ENCODE data around the gene RADIL.

The RADIL gene

DNA sequence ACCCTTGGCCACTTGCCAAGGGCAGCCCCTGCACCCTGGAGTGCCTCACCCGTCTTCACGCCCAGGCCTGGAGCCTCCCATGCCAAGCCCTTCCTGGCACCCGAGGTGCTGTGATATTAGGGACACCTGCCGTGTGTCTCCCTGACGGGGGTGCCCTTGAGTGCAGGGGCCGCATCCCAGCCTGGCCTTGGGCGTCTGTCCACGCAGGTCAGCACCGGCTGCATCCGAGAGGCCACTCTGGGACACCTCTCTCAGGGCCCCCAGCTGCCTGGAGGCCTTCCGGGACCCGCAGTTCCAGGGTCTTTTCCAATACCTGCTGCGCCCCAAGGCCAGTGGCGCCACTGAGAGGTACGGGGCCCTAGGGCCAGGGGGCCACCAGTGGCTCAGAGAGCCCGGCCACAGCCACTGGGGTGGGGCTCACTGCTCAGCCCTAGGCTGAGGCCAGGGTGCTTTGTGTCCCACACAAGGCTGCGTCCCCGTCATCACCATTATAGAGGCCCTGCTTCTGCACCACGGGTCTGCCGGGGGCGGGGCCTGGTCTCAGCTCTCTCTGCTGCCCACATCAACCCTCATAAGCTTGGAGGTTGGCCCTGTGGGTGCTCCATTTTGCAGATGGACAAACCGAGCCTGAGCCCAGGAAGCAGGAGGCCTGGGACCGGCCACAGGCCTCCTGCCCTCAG lies 95.4 kb downstream of the RADIL start:
- TF ChIP-seq ZFX (IDR thresholded peaks at IDR 0.05; ENCODE audit: borderline replicate concordance), result no peak
- TF ChIP-seq, protein P1, sequence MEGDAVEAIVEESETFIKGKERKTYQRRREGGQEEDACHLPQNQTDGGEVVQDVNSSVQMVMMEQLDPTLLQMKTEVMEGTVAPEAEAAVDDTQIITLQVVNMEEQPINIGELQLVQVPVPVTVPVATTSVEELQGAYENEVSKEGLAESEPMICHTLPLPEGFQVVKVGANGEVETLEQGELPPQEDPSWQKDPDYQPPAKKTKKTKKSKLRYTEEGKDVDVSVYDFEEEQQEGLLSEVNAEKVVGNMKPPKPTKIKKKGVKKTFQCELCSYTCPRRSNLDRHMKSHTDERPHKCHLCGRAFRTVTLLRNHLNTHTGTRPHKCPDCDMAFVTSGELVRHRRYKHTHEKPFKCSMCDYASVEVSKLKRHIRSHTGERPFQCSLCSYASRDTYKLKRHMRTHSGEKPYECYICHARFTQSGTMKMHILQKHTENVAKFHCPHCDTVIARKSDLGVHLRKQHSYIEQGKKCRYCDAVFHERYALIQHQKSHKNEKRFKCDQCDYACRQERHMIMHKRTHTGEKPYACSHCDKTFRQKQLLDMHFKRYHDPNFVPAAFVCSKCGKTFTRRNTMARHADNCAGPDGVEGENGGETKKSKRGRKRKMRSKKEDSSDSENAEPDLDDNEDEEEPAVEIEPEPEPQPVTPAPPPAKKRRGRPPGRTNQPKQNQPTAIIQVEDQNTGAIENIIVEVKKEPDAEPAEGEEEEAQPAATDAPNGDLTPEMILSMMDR (IDR thresholded peaks at IDR 0.05), result no peak
- no peak overlapping the region for H3K27ac ChIP-seq

DNA sequence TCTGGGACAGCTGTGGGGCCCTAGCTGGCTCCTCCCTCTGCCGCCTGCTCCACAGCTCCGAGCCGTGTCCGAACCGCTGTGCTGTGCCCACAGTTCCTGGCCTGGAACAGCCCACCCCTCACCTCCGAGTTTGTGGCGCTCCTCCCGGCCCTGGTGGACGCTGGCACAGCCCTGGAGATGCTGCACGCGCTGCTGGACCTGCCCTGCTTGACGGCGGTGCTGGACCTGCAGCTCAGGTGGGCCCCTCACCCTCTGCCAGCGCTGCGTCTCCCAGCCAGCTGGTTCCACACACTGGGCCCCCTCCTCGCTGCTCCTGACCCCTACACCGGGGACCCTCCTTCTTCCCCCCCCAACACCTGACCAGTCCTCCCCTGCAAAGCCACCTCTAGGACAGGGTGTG lies 96.0 kb downstream of the RADIL start:
- no peak overlapping the region for H3K27ac ChIP-seq
- TF ChIP-seq, protein P1 (IDR thresholded peaks at IDR 0.05), result no peak
- TF ChIP-seq ZFX (IDR thresholded peaks at IDR 0.05; ENCODE audit: borderline replicate concordance), result no peak

DNA sequence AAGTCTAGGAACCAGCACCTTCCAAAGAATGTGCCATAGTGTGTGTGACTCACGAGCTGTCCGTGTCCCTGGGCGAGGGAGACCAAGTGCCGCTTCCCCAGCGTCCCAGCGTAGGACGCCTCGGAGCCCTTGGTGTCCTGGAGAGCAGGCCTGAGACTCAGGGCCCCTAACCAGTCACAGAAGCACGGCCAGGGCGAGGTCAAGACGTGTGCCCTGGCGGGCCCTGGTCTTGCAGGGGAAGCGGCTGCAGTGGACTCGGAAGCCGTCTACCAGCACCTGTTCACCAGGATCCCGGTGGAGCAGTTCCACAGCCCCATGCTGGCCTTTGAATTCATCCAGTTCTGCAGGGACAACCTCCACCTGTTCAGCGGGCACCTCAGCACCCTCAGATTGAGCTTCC lies 97.5 kb downstream of the RADIL start:
- TF ChIP-seq ZFX (IDR thresholded peaks at IDR 0.05; ENCODE audit: borderline replicate concordance), result no peak
- TF ChIP-seq, protein P1 (IDR thresholded peaks at IDR 0.05), result no peak
- H3K27ac ChIP-seq, result no peak overlapping the region

DNA sequence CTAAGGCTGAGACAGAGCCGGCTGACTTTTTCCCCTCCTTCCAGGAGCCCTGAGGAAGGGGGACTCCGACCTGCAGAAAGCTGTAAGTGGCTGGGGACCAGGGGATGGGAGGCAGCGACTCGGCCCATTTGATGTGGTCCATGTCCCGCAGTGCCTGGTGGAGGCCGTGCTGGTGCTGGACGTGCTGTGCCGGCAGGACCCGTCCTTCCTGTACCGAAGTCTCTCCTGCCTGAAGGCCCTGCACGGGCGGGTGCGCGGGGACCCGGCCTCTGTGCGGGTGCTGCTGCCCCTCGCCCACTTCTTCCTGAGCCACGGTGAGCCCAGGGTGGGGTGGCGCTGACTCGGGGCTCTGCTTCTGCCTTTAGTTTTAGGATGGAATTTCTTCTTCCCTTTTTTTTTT lies 98.1 kb downstream of the RADIL start:
- no peak for TF ChIP-seq ZFX (IDR thresholded peaks at IDR 0.05; ENCODE audit: borderline replicate concordance)
- TF ChIP-seq, protein P1 (IDR thresholded peaks at IDR 0.05), result no peak
- no peak overlapping the region for H3K27ac ChIP-seq

DNA sequence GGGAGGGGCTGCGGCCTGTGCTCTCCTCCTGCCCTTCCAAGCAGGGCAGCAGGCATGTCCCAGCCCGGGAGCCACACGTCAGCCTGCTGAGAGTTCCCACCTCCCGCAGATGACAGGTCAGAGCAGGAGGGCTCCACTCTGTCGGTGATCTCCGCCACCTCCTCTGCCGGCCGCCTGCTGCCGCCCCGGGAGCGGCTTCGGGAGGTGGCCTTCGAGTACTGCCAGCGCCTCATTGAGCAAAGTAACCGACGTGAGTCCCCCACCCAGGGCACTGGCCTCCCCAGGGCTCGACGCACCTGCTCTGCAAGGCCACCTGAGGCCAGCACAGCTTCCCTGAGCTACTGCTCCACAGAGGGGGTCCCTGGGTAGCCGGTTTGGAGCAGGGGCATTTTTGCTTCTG lies 98.7 kb downstream of the RADIL start:
- no peak overlapping the region for H3K27ac ChIP-seq
- no peak for TF ChIP-seq ZFX (IDR thresholded peaks at IDR 0.05; ENCODE audit: borderline replicate concordance)
- TF ChIP-seq, protein P1 (IDR thresholded peaks at IDR 0.05), result no peak

DNA sequence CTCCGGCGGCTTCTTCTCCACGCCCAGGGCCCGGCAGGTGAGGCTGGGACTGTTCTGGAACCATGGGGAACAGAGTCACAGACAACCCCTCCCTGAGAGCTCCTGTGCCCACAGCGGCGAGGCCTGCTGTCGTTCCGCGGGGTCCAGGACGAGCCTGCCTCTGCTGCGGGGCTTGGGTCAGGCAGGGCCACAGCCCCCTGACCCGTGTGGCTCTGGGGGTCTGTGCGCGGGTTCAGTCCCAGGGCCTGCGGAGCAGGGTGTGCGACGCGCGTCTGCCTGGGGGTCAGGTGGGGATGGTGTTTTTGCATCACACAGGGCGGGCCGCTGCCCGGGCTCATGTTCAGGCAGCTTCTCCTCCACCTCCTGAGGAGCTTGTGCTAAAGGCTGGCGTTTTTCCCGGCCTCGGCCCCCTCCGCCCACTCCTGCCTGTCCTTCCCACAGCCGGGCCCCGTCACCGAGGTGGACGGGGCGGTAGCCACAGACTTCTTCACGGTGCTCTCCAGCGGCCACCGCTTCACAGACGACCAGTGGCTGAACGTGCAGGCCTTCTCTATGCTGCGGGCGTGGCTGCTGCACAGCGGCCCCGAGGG lies 99.7 kb downstream of the RADIL start:
- no peak overlapping the region for H3K27ac ChIP-seq
- TF ChIP-seq, protein P1 (IDR thresholded peaks at IDR 0.05), result no peak
- no peak for TF ChIP-seq ZFX (IDR thresholded peaks at IDR 0.05; ENCODE audit: borderline replicate concordance)

DNA sequence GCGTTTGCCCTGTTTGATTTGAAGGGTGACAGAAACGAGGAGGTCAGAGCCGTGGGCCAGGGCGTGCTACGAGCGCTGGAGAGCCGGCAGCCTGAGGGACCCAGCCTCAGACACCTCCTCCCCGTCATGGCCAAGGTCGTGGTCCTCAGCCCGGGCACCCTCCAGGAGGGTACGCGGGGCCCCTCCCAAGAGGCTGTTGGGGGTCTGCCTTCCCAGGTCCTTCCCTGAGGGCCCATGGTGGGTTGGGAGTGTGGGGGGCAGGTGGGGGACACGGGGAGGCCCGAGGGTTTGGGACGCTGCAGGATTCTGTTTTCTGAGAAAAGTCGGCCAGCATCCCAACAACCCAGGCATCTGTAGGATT lies 100.2 kb downstream of the RADIL start:
- H3K27ac ChIP-seq, result no peak overlapping the region
- TF ChIP-seq, protein P1 (IDR thresholded peaks at IDR 0.05), result no peak
- no peak for TF ChIP-seq ZFX (IDR thresholded peaks at IDR 0.05; ENCODE audit: borderline replicate concordance)

All from 22Rv1 (cell line).